ENCODE data around the gene LYRM9.

GRCh38 chr17:27915709-27916108, 22.5 kb upstream of the LYRM9 start:
- no peak for TF ChIP-seq EZH2phosphoT487 (conservative IDR thresholded peaks at IDR 0.05; ENCODE audit: low read length)
- TF ChIP-seq, protein P1, sequence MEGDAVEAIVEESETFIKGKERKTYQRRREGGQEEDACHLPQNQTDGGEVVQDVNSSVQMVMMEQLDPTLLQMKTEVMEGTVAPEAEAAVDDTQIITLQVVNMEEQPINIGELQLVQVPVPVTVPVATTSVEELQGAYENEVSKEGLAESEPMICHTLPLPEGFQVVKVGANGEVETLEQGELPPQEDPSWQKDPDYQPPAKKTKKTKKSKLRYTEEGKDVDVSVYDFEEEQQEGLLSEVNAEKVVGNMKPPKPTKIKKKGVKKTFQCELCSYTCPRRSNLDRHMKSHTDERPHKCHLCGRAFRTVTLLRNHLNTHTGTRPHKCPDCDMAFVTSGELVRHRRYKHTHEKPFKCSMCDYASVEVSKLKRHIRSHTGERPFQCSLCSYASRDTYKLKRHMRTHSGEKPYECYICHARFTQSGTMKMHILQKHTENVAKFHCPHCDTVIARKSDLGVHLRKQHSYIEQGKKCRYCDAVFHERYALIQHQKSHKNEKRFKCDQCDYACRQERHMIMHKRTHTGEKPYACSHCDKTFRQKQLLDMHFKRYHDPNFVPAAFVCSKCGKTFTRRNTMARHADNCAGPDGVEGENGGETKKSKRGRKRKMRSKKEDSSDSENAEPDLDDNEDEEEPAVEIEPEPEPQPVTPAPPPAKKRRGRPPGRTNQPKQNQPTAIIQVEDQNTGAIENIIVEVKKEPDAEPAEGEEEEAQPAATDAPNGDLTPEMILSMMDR (IDR thresholded peaks at IDR 0.05; ENCODE audit: insufficient read depth, low read length, poor library complexity, severe bottlenecking): no peak
